ENCODE results near the gene CCBE1.

Gene CCBE1

GRCh38 chr18:59705145-59705544, 7.9 kb upstream of the CCBE1 start:
- Histone ChIP-seq H2AK5ac (ENCODE audit: low read length) (no peak overlapping the region), H3K27ac (ENCODE audit: low read depth, low read length) (peak overlapping the region; percentile 51), H4K12ac (ENCODE audit: low read depth, low read length) (no peak overlapping the region)

GRCh38 chr18:59704146-59704545, 6.9 kb upstream of the CCBE1 start:
- WGBS (ENCODE audit: extremely low coverage, insufficient coverage, insufficient read length), result no CpG with 5 or more reads among the region's 1 CpG

More at GRCh38 chr18:59705145-59705544, 7.9 kb upstream of the CCBE1 start:
- Histone ChIP-seq H3K14ac (ENCODE audit: low read length) (no peak overlapping the region), H4K8ac (ENCODE audit: low read depth, low read length) (no peak overlapping the region), H3K4me3 (ENCODE audit: low read depth, low read length) (no peak overlapping the region), H2AFZ (ENCODE audit: insufficient read depth, low read length, poor library complexity) (no peak overlapping the region), H2BK12ac (ENCODE audit: low read length) (peak overlapping the region; percentile 77), H3K27me3 (ENCODE audit: insufficient read depth, low read length) (no peaks in the 10 kb centered on the region), H3K23ac (ENCODE audit: low read length) (no peak overlapping the region), H3K36me3 (ENCODE audit: control insufficient read depth in 1 of 2, insufficient read depth in 2 of 2, low read length in 2 of 2) (no peaks in the 10 kb centered on the region), H3K9ac (ENCODE audit: low read length) (no peak overlapping the region), H3K18ac (ENCODE audit: low read length) (no peak overlapping the region), H3K9me3 (ENCODE audit: insufficient read depth, low read depth, low read length) (no peaks in the 10 kb centered on the region), H3K4me1 (ENCODE audit: control insufficient read depth in 1 of 2, insufficient read depth in 2 of 2, low read length in 2 of 2) (peaks cover 34 to 48% of the 10 kb centered on the region in 2 experiments), H3K79me1 (ENCODE audit: low read length) (peaks cover 33% of the 10 kb centered on the region), H3K4me2 (ENCODE audit: low read length) (no peak overlapping the region), H2BK120ac (ENCODE audit: insufficient read depth, low read length, poor library complexity) (peak overlapping the region; percentile 63), H4K91ac (ENCODE audit: low read depth, low read length) (peak overlapping the region; percentile 25), H3K79me2 (ENCODE audit: control insufficient read depth, insufficient read depth, low read length, poor library complexity) (peaks cover 8% of the 10 kb centered on the region), H2BK5ac (ENCODE audit: low read depth, low read length, poor library complexity) (peak overlapping the region; percentile 3), H3K4ac (ENCODE audit: low read depth, low read length) (no peak overlapping the region)
- no CpG with 5 or more reads among the region's 1 CpG for WGBS (ENCODE audit: extremely low coverage, insufficient coverage, insufficient read length)
- peak; percentile 65 to 87 for DNase-seq

GRCh38 chr18:59701272-59701671, 4.0 kb upstream of the CCBE1 start:
- peaks cover 13 to 32% of the 10 kb centered on the region in 2 experiments for H3K4me1 ChIP-seq (ENCODE audit: control insufficient read depth in 1 of 2, insufficient read depth in 2 of 2, low read length in 2 of 2)
- H3K27ac ChIP-seq (ENCODE audit: low read depth, low read length), result peak overlapping the region; percentile 97
- no peak overlapping the region for H4K91ac ChIP-seq (ENCODE audit: low read depth, low read length)
- DNase-seq, result no peak
- no peak overlapping the region for H3K18ac ChIP-seq (ENCODE audit: low read length)
- H2AK5ac ChIP-seq (ENCODE audit: low read length), result no peak overlapping the region
- no peak overlapping the region for H3K4me3 ChIP-seq (ENCODE audit: low read depth, low read length)
- peak overlapping the region; percentile 53 for H2BK120ac ChIP-seq (ENCODE audit: insufficient read depth, low read length, poor library complexity)
- no peak overlapping the region for H3K4ac ChIP-seq (ENCODE audit: low read depth, low read length)
- H4K12ac ChIP-seq (ENCODE audit: low read depth, low read length), result no peak overlapping the region
- no peak overlapping the region for H3K23ac ChIP-seq (ENCODE audit: low read length)
- no peak overlapping the region for H3K9ac ChIP-seq (ENCODE audit: low read length)
- peaks cover 9% of the 10 kb centered on the region for H3K79me2 ChIP-seq (ENCODE audit: control insufficient read depth, insufficient read depth, low read length, poor library complexity)
- no peak overlapping the region for H2BK12ac ChIP-seq (ENCODE audit: low read length)
- no peak overlapping the region for H2BK5ac ChIP-seq (ENCODE audit: low read depth, low read length, poor library complexity)
- H4K8ac ChIP-seq (ENCODE audit: low read depth, low read length), result no peak overlapping the region
- no peaks in the 10 kb centered on the region for H3K27me3 ChIP-seq (ENCODE audit: insufficient read depth, low read length)
- H3K14ac ChIP-seq (ENCODE audit: low read length), result no peak overlapping the region
- H2AFZ ChIP-seq (ENCODE audit: insufficient read depth, low read length, poor library complexity), result no peak overlapping the region
- H3K79me1 ChIP-seq (ENCODE audit: low read length), result peaks cover 30% of the 10 kb centered on the region
- WGBS (ENCODE audit: extremely low coverage, insufficient coverage, insufficient read length), result no CpG with 5 or more reads among the region's 3 CpGs
- H3K4me2 ChIP-seq (ENCODE audit: low read length), result no peak overlapping the region
- peaks cover 0 to 1% of the 10 kb centered on the region in 2 experiments for H3K36me3 ChIP-seq (ENCODE audit: control insufficient read depth in 1 of 2, insufficient read depth in 2 of 2, low read length in 2 of 2)
- H3K9me3 ChIP-seq (ENCODE audit: insufficient read depth, low read depth, low read length), result no peaks in the 10 kb centered on the region

More at GRCh38 chr18:59704146-59704545, 6.9 kb upstream of the CCBE1 start:
- Histone ChIP-seq H3K9ac (ENCODE audit: low read length) (no peak overlapping the region), H3K4me2 (ENCODE audit: low read length) (no peak overlapping the region), H2BK5ac (ENCODE audit: low read depth, low read length, poor library complexity) (no peak overlapping the region), H3K23ac (ENCODE audit: low read length) (no peak overlapping the region), H2BK12ac (ENCODE audit: low read length) (no peak overlapping the region), H4K91ac (ENCODE audit: low read depth, low read length) (peak overlapping the region; percentile 48), H3K4me3 (ENCODE audit: low read depth, low read length) (no peak overlapping the region), H3K79me2 (ENCODE audit: control insufficient read depth, insufficient read depth, low read length, poor library complexity) (peaks cover 8% of the 10 kb centered on the region), H3K27ac (ENCODE audit: low read depth, low read length) (no peak overlapping the region), H4K12ac (ENCODE audit: low read depth, low read length) (no peak overlapping the region), H3K4ac (ENCODE audit: low read depth, low read length) (no peak overlapping the region), H3K4me1 (ENCODE audit: control insufficient read depth in 1 of 2, insufficient read depth in 2 of 2, low read length in 2 of 2) (peaks cover 28 to 44% of the 10 kb centered on the region in 2 experiments), H2AFZ (ENCODE audit: insufficient read depth, low read length, poor library complexity) (no peak overlapping the region), H2BK120ac (ENCODE audit: insufficient read depth, low read length, poor library complexity) (no peak overlapping the region), H3K79me1 (ENCODE audit: low read length) (peaks cover 31% of the 10 kb centered on the region), H4K8ac (ENCODE audit: low read depth, low read length) (no peak overlapping the region), H3K9me3 (ENCODE audit: insufficient read depth, low read depth, low read length) (no peaks in the 10 kb centered on the region), H3K18ac (ENCODE audit: low read length) (no peak overlapping the region), H3K14ac (ENCODE audit: low read length) (no peak overlapping the region), H3K27me3 (ENCODE audit: insufficient read depth, low read length) (no peaks in the 10 kb centered on the region), H3K36me3 (ENCODE audit: control insufficient read depth in 1 of 2, insufficient read depth in 2 of 2, low read length in 2 of 2) (peaks cover 0 to 1% of the 10 kb centered on the region in 2 experiments), H2AK5ac (ENCODE audit: low read length) (no peak overlapping the region)
- DNase-seq, result no peak

GRCh38 chr18:59700535-59700967, 3.3 kb upstream of the CCBE1 start:
- H3K27me3 ChIP-seq (ENCODE audit: insufficient read depth, low read length), result no peaks in the 10 kb centered on the region
- H2AFZ ChIP-seq (ENCODE audit: insufficient read depth, low read length, poor library complexity), result no peak overlapping the region
- H2BK5ac ChIP-seq (ENCODE audit: low read depth, low read length, poor library complexity), result peak overlapping the region; percentile 70
- H2AK5ac ChIP-seq (ENCODE audit: low read length), result no peak overlapping the region
- H3K36me3 ChIP-seq (ENCODE audit: control insufficient read depth in 1 of 2, insufficient read depth in 2 of 2, low read length in 2 of 2), result peaks cover 0 to 1% of the 10 kb centered on the region in 2 experiments
- peaks cover 26% of the 10 kb centered on the region for H3K79me1 ChIP-seq (ENCODE audit: low read length)
- peak overlapping the region; percentile 97 for H3K27ac ChIP-seq (ENCODE audit: low read depth, low read length)
- peaks cover 9% of the 10 kb centered on the region for H3K79me2 ChIP-seq (ENCODE audit: control insufficient read depth, insufficient read depth, low read length, poor library complexity)
- peaks cover 15 to 31% of the 10 kb centered on the region in 2 experiments for H3K4me1 ChIP-seq (ENCODE audit: control insufficient read depth in 1 of 2, insufficient read depth in 2 of 2, low read length in 2 of 2)
- H3K9me3 ChIP-seq (ENCODE audit: insufficient read depth, low read depth, low read length), result no peaks in the 10 kb centered on the region
- H4K91ac ChIP-seq (ENCODE audit: low read depth, low read length), result peak overlapping the region; percentile 47
- peak overlapping the region; percentile 28 for H2BK12ac ChIP-seq (ENCODE audit: low read length)
- no peak overlapping the region for H3K4me3 ChIP-seq (ENCODE audit: low read depth, low read length)
- no peak overlapping the region for H4K8ac ChIP-seq (ENCODE audit: low read depth, low read length)
- no peak for DNase-seq
- no peak overlapping the region for H4K12ac ChIP-seq (ENCODE audit: low read depth, low read length)
- no peak overlapping the region for H3K23ac ChIP-seq (ENCODE audit: low read length)
- no CpG with 5 or more reads among the region's 3 CpGs for WGBS (ENCODE audit: extremely low coverage, insufficient coverage, insufficient read length)
- no peak overlapping the region for H3K9ac ChIP-seq (ENCODE audit: low read length)
- peak overlapping the region; percentile 41 for H3K4me2 ChIP-seq (ENCODE audit: low read length)
- no peak overlapping the region for H3K4ac ChIP-seq (ENCODE audit: low read depth, low read length)
- peak overlapping the region; percentile 70 for H2BK120ac ChIP-seq (ENCODE audit: insufficient read depth, low read length, poor library complexity)
- no peak overlapping the region for H3K18ac ChIP-seq (ENCODE audit: low read length)
- H3K14ac ChIP-seq (ENCODE audit: low read length), result no peak overlapping the region
